NOMO-1 treated with DMSO at 0.1 percent for 48 hours (cell line): ENCODE data around the gene AP3D1.
"Not testable (repeated sequence)": the region's sequence is repeated elsewhere in the genome, so short reads cannot be mapped to it uniquely, and the experiment has no call there.

Experiments
- DNase-seq: peaks from one replicate; lab custom pipeline; 2025; ENCODE audit not compliant: unreplicated experiment; lab: John Stamatoyannopoulos, UW

AP3D1 gene

GRCh38 chr19:2129892-2130770 is 21.2 kb downstream of the AP3D1 start:
- no peak for DNase-seq

DNA sequence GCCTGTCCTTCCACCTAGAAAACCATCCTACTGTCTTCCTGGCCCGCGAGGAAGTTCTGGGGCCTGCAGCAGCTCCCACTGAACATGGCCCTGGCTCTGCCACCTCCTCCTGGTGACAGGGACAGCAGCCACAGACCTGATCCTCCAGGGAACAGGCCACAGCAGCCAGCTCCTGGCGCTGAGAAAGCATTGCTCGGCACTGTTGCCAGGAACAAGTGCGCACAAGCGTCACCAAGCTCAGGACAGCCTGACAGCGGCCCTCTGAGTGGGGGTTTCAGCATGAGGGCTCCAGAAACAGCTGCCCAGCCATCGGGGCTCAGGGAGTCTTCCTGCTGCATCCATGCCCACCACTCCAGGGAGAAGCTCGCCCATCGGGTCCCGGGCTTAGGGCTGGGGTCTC is 21.9 kb downstream of the AP3D1 start:
- DNase-seq: no peak

DNA sequence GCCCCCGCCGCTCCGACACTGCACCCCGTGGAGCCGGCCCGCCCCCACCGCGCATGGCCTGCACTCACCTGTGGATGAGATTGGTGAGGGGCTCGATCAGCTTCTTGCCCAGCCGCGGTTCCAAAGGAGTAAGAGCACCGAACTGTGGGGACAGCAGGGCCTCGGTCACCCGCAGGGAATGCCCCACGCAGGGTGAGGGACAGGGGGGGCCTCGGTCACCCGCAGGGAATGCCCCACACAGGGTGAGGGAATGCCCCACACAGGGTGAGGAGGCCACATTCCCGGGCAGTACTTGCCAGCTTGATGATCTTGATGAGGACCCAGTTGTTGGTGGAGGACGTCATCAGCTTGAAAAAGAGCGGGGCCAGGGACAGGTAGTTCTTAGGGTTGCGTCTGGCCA is 22.3 kb downstream of the AP3D1 start:
- no peak for DNase-seq

DNA sequence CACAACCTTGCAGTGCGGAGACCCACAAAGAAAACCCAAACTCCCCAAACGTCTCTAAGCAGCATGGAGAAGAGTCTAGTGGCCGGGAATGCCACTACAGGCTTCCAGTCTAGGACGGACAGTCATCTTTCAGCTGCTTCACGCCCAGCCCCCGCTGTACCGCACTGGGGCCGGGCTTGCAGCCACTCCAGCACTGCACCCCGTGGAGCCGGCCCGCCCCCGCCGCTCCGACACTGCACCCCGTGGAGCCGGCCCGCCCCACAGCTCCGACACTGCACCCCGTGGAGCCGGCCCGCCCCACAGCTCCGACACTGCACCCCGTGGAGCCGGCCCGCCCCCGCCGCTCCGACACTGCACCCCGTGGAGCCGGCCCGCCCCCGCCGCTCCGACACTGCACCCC is 23.1 kb downstream of the AP3D1 start:
- not testable (repeated sequence) for DNase-seq

DNA sequence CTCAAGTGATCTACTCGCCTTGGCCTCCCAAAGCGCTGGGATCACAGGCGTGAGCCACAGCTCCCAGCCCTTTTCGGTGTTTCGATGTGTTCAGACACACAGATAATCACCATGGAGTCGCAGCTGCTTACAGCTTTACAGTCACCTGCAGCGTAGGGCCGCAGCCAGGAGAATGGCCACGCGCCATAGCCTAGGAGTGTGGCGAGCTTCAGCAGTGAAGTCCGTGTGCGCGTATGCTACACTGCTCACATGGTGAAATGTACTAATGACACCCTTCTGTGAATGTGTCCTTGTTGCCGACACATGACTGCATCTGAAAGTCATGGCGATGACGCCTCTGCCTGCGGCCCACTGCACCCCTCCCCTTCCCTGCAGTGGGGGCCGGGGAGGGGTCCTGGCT is 23.6 kb downstream of the AP3D1 start:
- DNase-seq: no peak

- no peak for DNase-seq
Observed at GRCh38 chr19:2126879-2127518, 24.4 kb downstream of the AP3D1 start.

GRCh38 chr19:2123682-2124387 is 27.5 kb downstream of the AP3D1 start:
- DNase-seq: no peak

- no peak for DNase-seq
Observed at GRCh38 chr19:2122982-2123381, 28.4 kb downstream of the AP3D1 start.

DNA sequence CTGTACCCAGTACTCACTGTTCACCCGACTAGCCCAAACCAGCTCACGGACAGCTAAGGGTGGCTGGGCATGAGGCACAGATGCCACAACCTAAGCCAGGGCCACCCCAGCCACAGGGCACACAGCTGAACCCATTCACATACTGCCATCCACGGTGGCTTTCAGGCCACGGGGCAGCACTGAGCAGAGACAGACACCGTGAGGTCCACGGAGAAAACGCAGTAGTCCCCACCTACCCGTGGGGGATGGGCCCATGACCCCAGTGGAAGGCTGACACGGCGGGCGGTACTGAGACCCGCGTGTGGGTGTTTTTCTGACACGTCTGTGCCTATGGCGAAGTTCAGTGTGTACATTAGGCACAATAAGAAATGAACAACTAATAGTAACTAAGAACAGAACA is 29.1 kb downstream of the AP3D1 start:
- no peak for DNase-seq

GRCh38 chr19:2121416-2122051 is 29.8 kb downstream of the AP3D1 start:
- DNase-seq: no peak

DNA sequence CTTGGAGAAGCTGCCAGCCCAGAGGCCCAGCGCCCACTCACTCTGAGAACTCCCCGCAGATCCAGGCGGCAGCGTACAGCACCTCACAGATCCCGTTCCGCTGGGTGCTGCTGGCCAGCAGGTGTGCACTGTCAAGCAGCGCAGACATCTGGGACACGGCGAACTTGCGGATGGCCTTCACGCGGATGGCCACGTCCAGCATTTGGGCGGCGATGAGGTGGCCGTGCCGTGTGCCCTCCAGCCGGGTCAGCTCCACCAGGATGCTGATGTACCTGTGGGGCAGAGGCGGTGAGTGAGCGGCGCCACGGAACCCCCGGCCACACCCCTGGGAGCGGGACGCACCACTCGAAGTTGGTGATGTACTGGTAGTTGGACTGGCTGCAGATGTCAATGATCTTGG is 30.5 kb downstream of the AP3D1 start:
- no peak for DNase-seq

DNA sequence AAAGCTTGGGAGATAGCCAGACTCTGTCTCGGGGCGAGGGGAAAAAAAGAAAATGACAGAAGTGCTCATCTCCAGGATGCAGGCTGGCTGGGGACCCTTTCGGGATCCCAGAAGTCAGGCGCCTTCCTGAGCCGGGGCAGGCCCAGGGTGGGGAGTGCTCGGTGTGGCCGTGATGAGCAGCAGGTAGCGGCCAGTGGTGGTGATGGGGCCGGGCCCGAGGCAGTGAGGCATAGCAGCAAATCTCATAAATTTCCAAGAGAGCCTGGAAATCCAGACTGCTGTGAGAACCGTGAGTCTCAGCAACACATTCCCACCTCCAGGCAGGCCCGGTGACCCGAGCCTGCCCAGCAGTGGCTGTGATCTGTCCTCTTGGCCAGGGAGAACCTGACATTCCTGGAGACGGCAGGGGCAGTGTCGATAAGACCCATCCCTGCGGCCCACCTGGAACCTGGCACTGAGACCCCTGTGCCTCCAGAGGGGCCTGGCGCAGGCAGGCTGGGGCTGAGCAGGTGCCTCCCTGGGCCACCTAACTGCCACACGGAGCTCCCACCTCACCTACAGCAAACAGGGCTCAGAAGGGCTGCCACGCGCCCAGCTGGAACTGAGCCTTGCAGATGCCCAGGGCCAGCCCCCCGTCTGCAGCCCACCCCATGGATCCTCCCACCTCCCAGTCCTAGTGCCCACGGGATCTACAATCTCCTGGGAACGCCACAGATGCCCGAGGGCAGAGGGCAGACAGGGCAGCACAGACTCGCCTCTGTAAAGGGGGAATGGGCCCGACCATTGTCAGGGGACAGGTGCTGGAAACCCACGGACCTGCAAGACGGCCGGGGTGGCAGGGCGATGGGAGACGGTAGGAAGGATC is 31.2 kb downstream of the AP3D1 start:
- no peak for DNase-seq

DNA sequence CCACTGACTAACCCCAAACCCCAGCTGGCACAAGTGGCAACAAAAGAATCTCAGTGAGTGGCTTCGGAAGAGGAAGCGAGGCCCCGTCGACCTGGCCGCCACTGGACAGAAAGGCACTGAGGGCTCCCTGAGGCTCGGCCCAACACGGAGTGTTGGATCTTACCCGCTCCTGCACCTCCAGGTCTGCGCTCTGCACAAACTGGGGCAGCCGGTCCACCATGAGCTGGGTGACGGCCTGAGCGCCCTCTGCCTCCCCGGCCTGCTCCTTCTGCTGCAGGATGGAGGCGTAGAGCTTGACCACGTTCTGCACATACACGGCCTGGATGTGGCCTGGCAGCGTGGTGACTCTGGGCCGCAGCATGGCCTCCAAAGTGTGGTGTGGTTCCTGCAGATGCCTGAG is 32.9 kb downstream of the AP3D1 start:
- no peak for DNase-seq

DNA sequence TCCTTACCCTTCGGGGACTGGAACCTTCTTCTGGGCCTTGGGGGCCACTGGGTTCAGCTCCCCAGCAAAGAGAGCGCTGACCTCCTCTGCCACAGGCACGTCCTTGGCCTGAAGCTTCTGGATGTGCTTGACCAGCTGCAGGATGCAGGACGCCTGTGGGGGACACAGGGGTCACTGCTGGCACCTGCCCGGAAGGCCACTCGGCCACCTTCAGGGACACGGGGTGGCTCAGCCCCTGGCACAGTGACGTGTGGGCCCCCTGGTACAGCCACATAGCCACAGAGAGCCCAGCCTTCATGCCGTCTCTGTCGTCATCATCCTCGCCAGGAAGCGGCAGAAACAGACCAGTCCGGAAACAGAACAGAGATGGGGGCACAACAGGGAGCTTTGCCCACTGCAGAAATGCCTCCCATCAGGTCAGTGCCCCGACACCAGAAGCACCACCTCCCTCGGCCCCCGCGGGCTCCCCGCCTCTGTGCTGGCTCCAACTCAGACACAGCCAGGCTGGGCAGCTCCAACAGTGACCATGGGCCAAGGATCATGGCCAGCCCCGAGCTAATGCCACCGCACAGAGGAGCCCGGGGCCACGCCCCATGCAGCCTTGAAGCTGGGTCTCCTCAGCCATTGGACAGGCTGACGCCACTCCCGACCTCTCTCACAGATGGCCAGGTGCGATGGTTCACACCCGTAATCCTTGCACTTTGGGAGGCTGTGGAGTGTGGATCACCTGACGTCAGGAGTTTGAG is 34.0 kb downstream of the AP3D1 start:
- no peak for DNase-seq

DNA sequence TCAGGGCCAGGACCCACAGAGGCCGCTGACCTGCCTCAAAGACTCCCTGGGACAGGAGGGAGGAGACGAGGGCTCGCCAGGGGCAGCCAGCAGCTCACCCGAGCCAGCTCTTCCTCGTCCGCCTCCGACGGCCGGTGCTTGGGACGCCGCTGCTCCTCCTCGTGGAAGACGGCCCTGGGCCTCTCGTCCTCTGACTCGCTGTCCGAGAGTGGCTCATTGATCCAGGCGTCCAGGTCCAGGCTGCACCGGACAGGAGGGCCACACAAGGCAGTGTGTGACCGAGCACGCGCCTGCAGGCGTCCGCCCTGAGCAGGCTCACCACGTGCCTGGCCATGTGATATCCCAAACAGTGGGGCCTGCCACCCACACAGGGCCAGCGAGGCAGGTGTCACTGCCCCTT is 34.9 kb downstream of the AP3D1 start:
- no peak for DNase-seq

- DNase-seq: no peak
Observed at GRCh38 chr19:2115911-2116426, 35.4 kb downstream of the AP3D1 start.

DNA sequence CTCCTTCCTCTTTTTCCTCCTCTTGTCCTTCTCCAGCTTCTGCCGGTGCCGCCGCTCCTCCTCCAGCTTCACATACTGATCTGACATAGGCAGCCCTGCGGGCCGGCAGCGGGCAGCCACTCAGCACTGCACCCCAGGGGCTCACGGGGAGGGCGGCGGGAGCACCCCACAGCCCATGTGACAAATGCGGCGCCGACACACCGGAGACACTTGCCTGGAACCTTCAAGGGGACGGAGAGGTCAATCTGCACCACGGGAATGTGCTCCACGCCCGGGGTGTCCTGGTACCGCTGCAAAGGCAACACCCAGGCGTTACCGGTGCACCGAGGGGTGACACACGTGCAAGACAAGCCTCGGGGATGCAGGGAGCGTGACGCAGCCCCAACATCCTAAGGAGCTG is 36.0 kb downstream of the AP3D1 start:
- no peak for DNase-seq

DNA sequence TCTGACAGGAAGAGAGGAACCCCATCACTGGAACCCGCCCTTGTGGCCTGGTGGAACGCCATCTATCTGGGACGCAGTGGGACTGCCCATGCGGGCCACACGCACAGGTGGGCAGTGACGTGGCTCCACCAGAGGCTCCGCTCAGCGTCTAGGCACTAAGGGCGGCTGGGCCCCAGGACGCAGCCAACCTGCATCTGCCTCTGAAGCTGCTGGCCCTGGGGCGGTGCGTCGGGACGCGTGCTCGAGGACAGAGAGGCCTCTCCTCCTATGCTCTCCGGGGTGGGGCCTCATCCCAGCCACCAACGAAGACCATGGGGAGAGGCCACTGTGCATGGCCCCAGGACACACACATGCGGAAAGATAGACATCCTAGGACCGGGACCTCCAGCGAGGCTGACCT is 36.5 kb downstream of the AP3D1 start:
- no peak for DNase-seq

GRCh38 chr19:2114218-2114617 is 37.1 kb downstream of the AP3D1 start:
- no peak for DNase-seq
